COR-L47 (cell line): Measurements from ENCODE around the gene PIAS2.
"Not testable (repeated sequence)": the region's sequence is repeated elsewhere in the genome, so short reads cannot be mapped to it uniquely, and the experiment has no call there.

Source experiments
- DNase-seq: peaks from one replicate; lab custom pipeline; 2025; lab: John Stamatoyannopoulos, UW

The PIAS2 gene

GRCh38 chr18:46899274-46899948, 17.9 kb downstream of the PIAS2 start:
- no peak for DNase-seq

- DNase-seq = no peak
Measured at GRCh38 chr18:46894124-46894523, 23.2 kb downstream of the PIAS2 start.

- DNase-seq = no peak
Measured at GRCh38 chr18:46893360-46893759, 23.9 kb downstream of the PIAS2 start.

GRCh38 chr18:46892842-46893241, 24.5 kb downstream of the PIAS2 start:
- no peak for DNase-seq

GRCh38 chr18:46891742-46892214, 25.5 kb downstream of the PIAS2 start:
- no peak for DNase-seq

GRCh38 chr18:46888965-46889364, 28.3 kb downstream of the PIAS2 start:
- DNase-seq = no peak

- DNase-seq = no peak
Measured at GRCh38 chr18:46886893-46887292, 30.4 kb downstream of the PIAS2 start.

GRCh38 chr18:46883180-46883579, 34.1 kb downstream of the PIAS2 start:
- no peak for DNase-seq

- DNase-seq = no peak
Measured at GRCh38 chr18:46877329-46877987, 39.8 kb downstream of the PIAS2 start.

- no peak for DNase-seq
Measured at GRCh38 chr18:46868169-46868921, 49.0 kb downstream of the PIAS2 start.

- no peak for DNase-seq
Measured at GRCh38 chr18:46867367-46868143, 49.8 kb downstream of the PIAS2 start.

GRCh38 chr18:46866523-46866922, 50.8 kb downstream of the PIAS2 start:
- DNase-seq = no peak

GRCh38 chr18:46865245-46865644, 52.1 kb downstream of the PIAS2 start:
- DNase-seq = not testable (repeated sequence)

- no peak for DNase-seq
Measured at GRCh38 chr18:46859855-46860254, 57.5 kb downstream of the PIAS2 start.

GRCh38 chr18:46858290-46858689, 59.0 kb downstream of the PIAS2 start:
- DNase-seq = no peak

GRCh38 chr18:46856973-46857372, 60.3 kb downstream of the PIAS2 start:
- no peak for DNase-seq

GRCh38 chr18:46849007-46849406, 68.3 kb downstream of the PIAS2 start:
- no peak for DNase-seq

- no peak for DNase-seq
Measured at GRCh38 chr18:46843372-46843771, 73.9 kb downstream of the PIAS2 start.

GRCh38 chr18:46842583-46842982, 74.7 kb downstream of the PIAS2 start:
- no peak for DNase-seq

- no peak for DNase-seq
Measured at GRCh38 chr18:46833899-46834298, 83.4 kb downstream of the PIAS2 start.

- peak; percentile 28 for DNase-seq
Measured at GRCh38 chr18:46832849-46833248, 84.5 kb downstream of the PIAS2 start.

GRCh38 chr18:46832422-46832821, 84.9 kb downstream of the PIAS2 start:
- not testable (repeated sequence) for DNase-seq
